ENCODE results near the gene SBNO2. TPM values are rescaled to one million over a fixed set of nuclear protein-coding genes. Genes with fewer than 3 reads are reported as not detected.
"Not testable (repeated sequence)": the region's sequence is repeated elsewhere in the genome, so short reads cannot be mapped to it uniquely, and the experiment has no call there.

Gene SBNO2
- total and polyA plus RNA-seq, 2 donors, result 15.4 to 62.4 TPM

DNA sequence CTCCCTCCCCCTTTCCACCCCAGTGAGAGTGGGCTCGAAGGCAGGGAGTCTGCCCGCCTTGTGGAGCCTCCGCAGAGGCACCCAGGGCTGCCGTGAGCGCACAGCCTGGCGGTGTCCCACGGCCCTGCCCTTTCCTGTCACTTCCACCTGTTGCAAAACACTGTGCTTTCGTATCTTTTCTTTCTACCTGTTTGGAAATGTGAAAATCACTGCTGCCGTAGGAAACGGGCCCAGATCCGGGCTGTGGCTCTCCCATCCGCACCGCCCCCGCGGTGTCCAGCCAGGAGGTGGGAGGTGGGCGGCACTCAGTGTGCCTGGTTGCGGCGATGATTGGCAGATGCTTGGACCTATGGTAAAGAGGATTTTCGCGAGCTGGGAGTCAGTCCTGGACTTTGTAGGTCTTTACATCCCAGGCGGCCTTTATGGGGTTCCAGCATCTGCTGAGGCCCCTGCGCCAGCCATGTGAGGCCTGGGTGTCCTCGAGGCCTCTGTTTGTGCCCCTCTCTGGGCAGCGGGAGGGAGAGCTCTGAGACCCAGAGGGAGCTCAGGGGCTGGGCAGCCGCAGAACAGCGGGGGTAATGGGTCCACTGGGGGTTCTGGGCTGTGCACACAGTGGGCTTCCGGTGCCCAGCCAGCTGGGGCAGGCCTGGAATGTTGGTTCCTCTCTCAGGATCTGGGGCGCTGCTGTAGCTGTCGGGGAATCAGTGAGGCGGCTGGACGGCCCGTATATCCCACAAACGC lies 37.6 kb upstream of the SBNO2 start:
- WGBS, result 94% methylated on average over 33 of the region's 33 CpGs
- Histone ChIP-seq H3K4me3 (ENCODE audit: low read length in 2 of 2) (no peak overlapping the region), H3K36me3 (ENCODE audit: control insufficient read depth in 2 of 2, insufficient read depth in 2 of 2, low read length in 1 of 2) (peaks cover 29 to 35% of the 10 kb centered on the region in 2 donors), H3K27me3 (ENCODE audit: control insufficient read depth in 2 of 2, insufficient read depth in 1 of 2, low read length in 1 of 2) (peaks cover 0 to 15% of the 10 kb centered on the region in 2 donors), H3K4me1 (ENCODE audit: control insufficient read depth in 2 of 2, insufficient read depth in 2 of 2, low read length in 2 of 2) (peaks cover 16 to 44% of the 10 kb centered on the region in 2 donors), H3K9me3 (ENCODE audit: control insufficient read depth in 2 of 2, insufficient read depth in 1 of 2, low read length in 1 of 2) (peaks cover 0 to 10% of the 10 kb centered on the region in 2 donors), H3K27ac (ENCODE audit: low read depth in 1 of 2, low read length in 1 of 2) (no peak overlapping the region)
- DNase-seq (ENCODE audit: low read depth in 6 of 9, low spot score in 9 of 9), result no peak

DNA sequence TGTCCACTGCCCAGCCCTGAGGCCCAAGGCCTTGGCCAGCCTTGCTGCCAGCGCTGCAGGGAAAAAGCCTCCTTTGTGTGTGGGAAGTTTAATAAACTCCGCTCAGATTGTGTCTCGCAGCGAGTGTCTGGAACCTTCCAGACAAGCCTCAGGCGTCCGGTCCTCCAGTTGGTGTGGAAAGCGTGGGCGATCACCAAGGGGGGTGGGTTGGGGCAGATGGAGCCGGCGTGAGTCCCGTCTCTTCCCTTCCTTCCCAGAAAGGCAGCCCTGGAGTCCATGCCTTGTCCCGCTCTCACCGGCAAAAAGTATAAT lies 36.1 kb upstream of the SBNO2 start:
- no peak overlapping the region for H3K27ac ChIP-seq (ENCODE audit: low read depth in 1 of 2, low read length in 1 of 2)
- WGBS, result 95% methylated on average over 13 of the region's 13 CpGs

DNA sequence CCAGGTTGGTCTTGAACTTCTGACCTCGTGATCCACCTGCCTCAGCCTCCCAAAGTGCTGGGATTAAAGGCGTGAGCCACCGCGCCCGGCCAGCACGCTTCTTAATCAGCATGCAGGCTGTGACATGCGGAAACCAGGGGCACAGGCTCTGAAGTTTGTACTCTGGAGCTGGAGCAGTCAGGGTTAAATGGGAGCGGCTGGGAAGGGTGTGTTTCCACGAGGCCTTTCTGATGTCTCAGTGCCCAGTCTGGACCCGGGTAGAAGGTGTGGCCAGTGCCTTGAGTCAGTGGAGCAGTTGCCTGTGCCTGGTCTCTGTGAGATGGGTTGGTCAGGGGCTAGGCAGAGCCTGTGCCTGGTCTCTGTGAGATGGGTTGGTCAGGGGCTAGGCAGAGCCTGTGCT lies 34.8 kb upstream of the SBNO2 start:
- DNase-seq (ENCODE audit: low read depth in 6 of 9, low spot score in 9 of 9); H3K9me3 ChIP-seq (ENCODE audit: control insufficient read depth in 2 of 2, insufficient read depth in 1 of 2, low read length in 1 of 2); H3K27ac ChIP-seq (ENCODE audit: low read depth in 1 of 2, low read length in 1 of 2); H3K4me3 ChIP-seq (ENCODE audit: low read length in 2 of 2): not testable (repeated sequence)
- Histone ChIP-seq H3K36me3 (ENCODE audit: control insufficient read depth in 2 of 2, insufficient read depth in 2 of 2, low read length in 1 of 2) (peaks cover 25 to 26% of the 10 kb centered on the region in 2 donors), H3K4me1 (ENCODE audit: control insufficient read depth in 2 of 2, insufficient read depth in 2 of 2, low read length in 2 of 2) (peaks cover 10 to 43% of the 10 kb centered on the region in 2 donors), H3K27me3 (ENCODE audit: control insufficient read depth in 2 of 2, insufficient read depth in 1 of 2, low read length in 1 of 2) (peaks cover 3 to 21% of the 10 kb centered on the region in 2 donors)
- 90% methylated on average over 10 of the region's 10 CpGs for WGBS

More for the DNA sequence above, 36.1 kb upstream of the SBNO2 start:
- Histone ChIP-seq H3K4me3 (ENCODE audit: low read length in 2 of 2) (no peak overlapping the region), H3K27me3 (ENCODE audit: control insufficient read depth in 2 of 2, insufficient read depth in 1 of 2, low read length in 1 of 2) (peaks cover 3 to 21% of the 10 kb centered on the region in 2 donors), H3K4me1 (ENCODE audit: control insufficient read depth in 2 of 2, insufficient read depth in 2 of 2, low read length in 2 of 2) (peaks cover 16 to 46% of the 10 kb centered on the region in 2 donors), H3K9me3 (ENCODE audit: control insufficient read depth in 2 of 2, insufficient read depth in 1 of 2, low read length in 1 of 2) (peaks cover 0 to 10% of the 10 kb centered on the region in 2 donors), H3K36me3 (ENCODE audit: control insufficient read depth in 2 of 2, insufficient read depth in 2 of 2, low read length in 1 of 2) (peaks cover 27 to 30% of the 10 kb centered on the region in 2 donors)
- DNase-seq (ENCODE audit: low read depth in 6 of 9, low spot score in 9 of 9), result no peak

DNA sequence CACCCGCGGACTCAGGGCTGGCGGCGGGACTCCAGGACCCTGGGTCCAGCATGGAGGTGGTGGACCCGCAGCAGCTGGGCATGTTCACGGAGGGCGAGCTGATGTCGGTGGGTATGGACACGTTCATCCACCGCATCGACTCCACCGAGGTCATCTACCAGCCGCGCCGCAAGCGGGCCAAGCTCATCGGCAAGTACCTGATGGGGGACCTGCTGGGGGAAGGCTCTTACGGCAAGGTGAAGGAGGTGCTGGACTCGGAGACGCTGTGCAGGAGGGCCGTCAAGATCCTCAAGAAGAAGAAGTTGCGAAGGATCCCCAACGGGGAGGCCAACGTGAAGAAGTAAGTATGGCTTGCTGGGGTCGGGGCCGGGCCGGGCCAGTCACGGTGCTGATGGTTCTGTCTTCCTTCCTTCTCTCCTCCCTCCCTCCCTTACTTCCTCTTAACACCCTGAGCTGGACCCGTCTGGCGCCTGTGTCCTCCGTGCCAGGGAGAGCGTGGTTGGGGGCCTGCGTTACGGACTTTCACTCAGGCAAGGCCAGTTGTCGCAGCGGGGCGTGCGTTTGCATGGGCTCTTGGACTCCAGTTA lies 32.9 kb upstream of the SBNO2 start:
- peak overlapping the region; percentile 72 to 93 for H3K4me3 ChIP-seq (ENCODE audit: low read length in 2 of 2)
- peaks cover 21 to 22% of the 10 kb centered on the region in 2 donors for H3K36me3 ChIP-seq (ENCODE audit: control insufficient read depth in 2 of 2, insufficient read depth in 2 of 2, low read length in 1 of 2)
- H3K27me3 ChIP-seq (ENCODE audit: control insufficient read depth in 2 of 2, insufficient read depth in 1 of 2, low read length in 1 of 2), result peaks cover 3 to 21% of the 10 kb centered on the region in 2 donors
- peaks cover 0 to 10% of the 10 kb centered on the region in 2 donors for H3K9me3 ChIP-seq (ENCODE audit: control insufficient read depth in 2 of 2, insufficient read depth in 1 of 2, low read length in 1 of 2)
- H3K4me1 ChIP-seq (ENCODE audit: control insufficient read depth in 2 of 2, insufficient read depth in 2 of 2, low read length in 2 of 2), result peaks cover 10 to 36% of the 10 kb centered on the region in 2 donors
- DNase-seq (ENCODE audit: low read depth in 6 of 9, low spot score in 9 of 9), result peak in 2 of 9 donors; percentile 19 to 37
- WGBS, result 5% methylated on average over 38 of the region's 38 CpGs
- peak overlapping the region in 1 of 2 donors; percentile 10 for H3K27ac ChIP-seq (ENCODE audit: low read depth in 1 of 2, low read length in 1 of 2)

DNA sequence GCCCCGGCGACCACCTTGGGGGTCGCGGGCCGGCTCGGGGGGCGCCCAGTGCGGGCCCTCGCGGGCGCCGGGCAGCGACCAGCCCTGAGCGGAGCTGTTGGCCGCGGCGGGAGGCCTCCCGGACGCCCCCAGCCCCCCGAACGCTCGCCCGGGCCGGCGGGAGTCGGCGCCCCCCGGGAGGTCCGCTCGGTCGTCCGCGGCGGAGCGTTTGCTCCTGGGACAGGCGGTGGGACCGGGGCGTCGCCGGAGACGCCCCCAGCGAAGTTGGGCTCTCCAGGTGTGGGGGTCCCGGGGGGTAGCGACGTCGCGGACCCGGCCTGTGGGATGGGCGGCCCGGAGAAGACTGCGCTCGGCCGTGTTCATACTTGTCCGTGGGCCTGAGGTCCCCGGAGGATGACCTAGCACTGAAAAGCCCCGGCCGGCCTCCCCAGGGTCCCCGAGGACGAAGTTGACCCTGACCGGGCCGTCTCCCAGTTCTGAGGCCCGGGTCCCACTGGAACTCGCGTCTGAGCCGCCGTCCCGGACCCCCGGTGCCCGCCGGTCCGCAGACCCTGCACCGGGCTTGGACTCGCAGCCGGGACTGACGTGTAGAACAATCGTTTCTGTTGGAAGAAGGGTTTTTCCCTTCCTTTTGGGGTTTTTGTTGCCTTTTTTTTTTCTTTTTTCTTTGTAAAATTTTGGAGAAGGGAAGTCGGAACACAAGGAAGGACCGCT lies 32.2 kb upstream of the SBNO2 start:
- peaks cover 15 to 17% of the 10 kb centered on the region in 2 donors for H3K36me3 ChIP-seq (ENCODE audit: control insufficient read depth in 2 of 2, insufficient read depth in 2 of 2, low read length in 1 of 2)
- peaks cover 3 to 21% of the 10 kb centered on the region in 2 donors for H3K27me3 ChIP-seq (ENCODE audit: control insufficient read depth in 2 of 2, insufficient read depth in 1 of 2, low read length in 1 of 2)
- H3K4me1 ChIP-seq (ENCODE audit: control insufficient read depth in 2 of 2, insufficient read depth in 2 of 2, low read length in 2 of 2), result peaks cover 10 to 36% of the 10 kb centered on the region in 2 donors
- peak overlapping the region; percentile 72 to 93 for H3K4me3 ChIP-seq (ENCODE audit: low read length in 2 of 2)
- DNase-seq (ENCODE audit: low read depth in 6 of 9, low spot score in 9 of 9), result peak in 1 of 9 donors; percentile 26
- WGBS, result 1% methylated on average over 78 of the region's 78 CpGs
- peaks cover 0 to 10% of the 10 kb centered on the region in 2 donors for H3K9me3 ChIP-seq (ENCODE audit: control insufficient read depth in 2 of 2, insufficient read depth in 1 of 2, low read length in 1 of 2)
- H3K27ac ChIP-seq (ENCODE audit: low read depth in 1 of 2, low read length in 1 of 2), result no peak overlapping the region

DNA sequence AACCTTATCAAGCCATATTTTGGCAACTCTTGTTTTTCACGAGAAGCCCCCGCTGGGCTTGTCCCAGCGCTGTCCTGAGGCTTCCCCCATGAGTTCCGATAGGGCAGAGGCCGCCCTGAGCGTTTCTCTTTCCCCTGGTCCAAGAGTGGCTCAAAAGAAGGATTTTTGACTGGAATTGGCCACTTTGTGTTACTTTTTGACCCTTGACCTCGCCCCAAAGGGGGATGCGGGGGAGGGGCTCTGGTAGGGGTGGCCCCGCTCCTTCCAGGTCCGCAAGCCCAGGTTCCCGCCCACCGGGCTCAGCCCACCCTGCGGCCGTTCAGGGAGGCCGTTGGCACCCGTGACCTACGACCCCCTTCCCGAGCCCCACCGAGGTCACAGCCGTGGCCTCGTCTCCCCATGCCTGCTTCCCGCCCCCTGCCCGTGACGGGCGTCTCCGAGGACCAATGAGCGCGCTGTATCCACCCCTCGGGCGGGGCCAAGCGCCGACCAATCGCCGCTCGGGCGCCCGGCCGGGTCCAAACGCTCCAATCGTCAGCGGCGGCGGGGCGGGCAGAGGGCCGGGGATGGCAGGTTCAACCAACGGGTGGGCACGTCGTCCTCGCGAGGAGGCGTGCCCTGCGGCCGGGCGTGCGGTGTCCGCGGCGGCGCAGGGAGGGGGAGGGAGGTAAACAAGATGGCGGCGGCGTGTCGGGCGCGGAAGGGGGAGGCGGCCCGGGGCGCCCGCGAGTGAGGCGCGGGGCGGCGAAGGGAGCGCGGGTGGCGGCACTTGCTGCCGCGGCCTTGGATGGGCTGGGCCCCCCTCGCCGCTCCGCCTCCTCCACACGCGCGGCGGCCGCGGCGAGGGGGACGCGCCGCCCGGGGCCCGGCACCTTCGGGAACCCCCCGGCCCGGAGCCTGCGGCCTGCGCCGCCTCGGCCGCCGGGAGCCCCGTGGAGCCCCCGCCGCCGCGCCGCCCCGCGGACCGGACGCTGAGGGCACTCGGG lies 31.3 kb upstream of the SBNO2 start, which contains the start of gene STK11:
Gene STK11 (plus strand): TSS at position 665 of the 986 bp plus-strand sequence. CDS start 1,136 bp downstream, outside the sequence.
- H3K27ac ChIP-seq (ENCODE audit: low read depth in 1 of 2, low read length in 1 of 2), result peak within 1 kb of the TSS; percentile 36 to 86
- peaks cover 0 to 10% of the 10 kb centered on the region in 2 donors for H3K9me3 ChIP-seq (ENCODE audit: control insufficient read depth in 2 of 2, insufficient read depth in 1 of 2, low read length in 1 of 2)
- H3K4me3 ChIP-seq (ENCODE audit: low read length in 2 of 2), result peak within 1 kb of the TSS; percentile 72 to 93
- peaks cover 3 to 21% of the 10 kb centered on the region in 2 donors for H3K27me3 ChIP-seq (ENCODE audit: control insufficient read depth in 2 of 2, insufficient read depth in 1 of 2, low read length in 1 of 2)
- 4% methylated on average over 114 of the region's 114 CpGs for WGBS
- peak; percentile 74 to 98 (median 95) for DNase-seq (ENCODE audit: low read depth in 6 of 9, low spot score in 9 of 9)
- peaks cover 10 to 36% of the 10 kb centered on the region in 2 donors for H3K4me1 ChIP-seq (ENCODE audit: control insufficient read depth in 2 of 2, insufficient read depth in 2 of 2, low read length in 2 of 2)
- peaks cover 12% of the 10 kb centered on the region in 2 donors for H3K36me3 ChIP-seq (ENCODE audit: control insufficient read depth in 2 of 2, insufficient read depth in 2 of 2, low read length in 1 of 2)

DNA sequence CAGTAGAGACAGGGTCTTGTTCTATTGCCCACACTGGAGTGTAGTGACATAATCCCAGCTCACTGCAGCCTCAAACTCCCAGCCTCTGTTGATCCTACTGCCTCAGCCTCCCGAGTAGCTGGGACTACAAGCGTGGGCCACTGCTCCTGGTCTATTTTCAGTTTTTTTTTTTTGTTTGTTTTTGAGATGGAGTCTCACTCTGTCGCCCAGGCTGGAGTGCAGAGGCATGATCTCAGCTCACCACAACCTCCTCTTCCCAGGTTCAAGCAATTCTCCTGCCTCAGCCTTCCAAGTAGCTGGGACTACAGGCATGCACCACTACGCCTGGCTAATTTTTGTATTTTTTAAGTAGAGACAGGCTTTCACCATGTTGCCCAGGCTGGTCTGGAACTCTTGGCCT lies 26.5 kb upstream of the SBNO2 start:
- not testable (repeated sequence) for H3K4me1 ChIP-seq (ENCODE audit: control insufficient read depth in 2 of 2, insufficient read depth in 2 of 2, low read length in 2 of 2); H3K9me3 ChIP-seq (ENCODE audit: control insufficient read depth in 2 of 2, insufficient read depth in 1 of 2, low read length in 1 of 2); H3K27ac ChIP-seq (ENCODE audit: low read depth in 1 of 2, low read length in 1 of 2); H3K27me3 ChIP-seq (ENCODE audit: control insufficient read depth in 2 of 2, insufficient read depth in 1 of 2, low read length in 1 of 2); H3K4me3 ChIP-seq (ENCODE audit: low read length in 2 of 2); DNase-seq (ENCODE audit: low read depth in 6 of 9, low spot score in 9 of 9); H3K36me3 ChIP-seq (ENCODE audit: control insufficient read depth in 2 of 2, insufficient read depth in 2 of 2, low read length in 1 of 2)
- WGBS, result 96% methylated on average over 4 of the region's 4 CpGs

DNA sequence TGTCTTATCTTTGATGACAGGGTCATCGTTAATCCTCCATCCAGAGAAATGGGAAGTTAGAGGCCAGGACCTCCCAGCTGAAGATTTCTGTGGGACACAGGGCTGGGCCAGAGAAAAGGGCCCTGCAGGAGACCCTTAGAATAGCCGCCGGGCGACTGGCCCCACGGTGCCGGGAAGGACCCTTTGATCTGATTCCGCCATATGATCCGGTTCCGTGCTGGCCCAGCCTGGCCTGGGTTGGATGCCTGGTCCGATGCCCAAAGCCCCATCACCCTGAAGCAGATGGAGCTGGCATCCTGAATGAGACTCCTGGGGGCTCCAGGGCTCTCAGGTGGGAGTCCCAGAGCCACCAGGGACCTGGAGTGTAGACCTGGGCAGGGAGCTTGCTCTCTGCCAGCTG lies 25.5 kb upstream of the SBNO2 start:
- DNase-seq (ENCODE audit: low read depth in 6 of 9, low spot score in 9 of 9), result no peak
- Histone ChIP-seq H3K9me3 (ENCODE audit: control insufficient read depth in 2 of 2, insufficient read depth in 1 of 2, low read length in 1 of 2) (no peaks in the 10 kb centered on the region), H3K4me3 (ENCODE audit: low read length in 2 of 2) (no peak overlapping the region), H3K27me3 (ENCODE audit: control insufficient read depth in 2 of 2, insufficient read depth in 1 of 2, low read length in 1 of 2) (no peaks in the 10 kb centered on the region), H3K36me3 (ENCODE audit: control insufficient read depth in 2 of 2, insufficient read depth in 2 of 2, low read length in 1 of 2) (no peaks in the 10 kb centered on the region), H3K4me1 (ENCODE audit: control insufficient read depth in 2 of 2, insufficient read depth in 2 of 2, low read length in 2 of 2) (no peaks in the 10 kb centered on the region), H3K27ac (ENCODE audit: low read depth in 1 of 2, low read length in 1 of 2) (no peak overlapping the region)
- 94% methylated on average over 10 of the region's 10 CpGs for WGBS

Measured in thymus (tissue), 11 donors.